T-helper 9 cell (primary cell): ENCODE data around the gene ACAP3.

Experiments
- DNase-seq: peaks from one replicate; pipeline ENCODE4 v3.0.0-alpha.2; 2020

Gene ACAP3

GRCh38 chr1:1284221-1285101, 23.3 kb downstream of the ACAP3 start:
- DNase-seq: no peak

DNA sequence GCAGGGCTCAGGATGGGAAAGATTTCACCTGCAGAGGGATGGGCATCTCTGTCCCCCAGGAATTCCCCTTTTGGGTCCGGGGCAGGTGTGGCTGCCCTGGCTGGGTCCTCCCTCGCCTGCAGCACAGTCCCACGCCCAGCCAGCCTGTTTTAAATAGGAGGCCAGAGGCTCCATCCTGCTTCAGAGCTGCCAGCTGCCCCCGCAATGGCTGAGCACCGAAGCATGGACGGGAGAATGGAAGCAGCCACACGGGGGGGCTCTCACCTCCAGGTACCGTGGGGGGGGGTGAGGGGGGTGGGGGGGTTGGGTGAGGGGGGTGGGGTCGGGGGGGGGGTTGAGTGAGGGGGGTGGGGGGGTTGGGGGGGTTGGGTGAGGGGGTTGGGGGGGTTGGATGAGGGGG, 23.9 kb downstream of the ACAP3 start:
- no peak for DNase-seq

DNA sequence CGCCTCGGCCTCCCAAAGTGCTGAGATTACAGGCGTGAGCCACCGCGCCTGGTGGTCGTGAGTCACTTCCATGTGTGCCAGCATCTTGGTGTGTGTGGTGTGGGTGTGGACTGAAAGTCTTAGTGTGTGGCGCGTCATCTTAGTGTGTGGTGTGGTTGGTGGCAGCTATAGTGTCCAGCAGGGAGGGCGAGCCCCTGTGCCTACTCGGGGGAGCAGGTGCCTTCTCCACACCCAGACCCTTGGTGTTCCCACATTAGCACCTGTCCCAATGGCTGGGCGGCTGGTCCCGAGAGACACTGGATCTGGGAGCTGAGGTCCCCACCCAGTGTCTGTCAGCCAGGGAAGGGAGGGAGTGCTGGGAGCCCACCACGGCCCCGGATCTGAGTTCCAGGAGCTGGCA, 24.7 kb downstream of the ACAP3 start:
- no peak for DNase-seq

- no peak for DNase-seq
Measured at GRCh38 chr1:1281533-1282321, 26.0 kb downstream of the ACAP3 start.

- no peak for DNase-seq
Measured at GRCh38 chr1:1280782-1281481, 26.8 kb downstream of the ACAP3 start.

GRCh38 chr1:1279028-1279427, 28.7 kb downstream of the ACAP3 start:
- no peak for DNase-seq

DNA sequence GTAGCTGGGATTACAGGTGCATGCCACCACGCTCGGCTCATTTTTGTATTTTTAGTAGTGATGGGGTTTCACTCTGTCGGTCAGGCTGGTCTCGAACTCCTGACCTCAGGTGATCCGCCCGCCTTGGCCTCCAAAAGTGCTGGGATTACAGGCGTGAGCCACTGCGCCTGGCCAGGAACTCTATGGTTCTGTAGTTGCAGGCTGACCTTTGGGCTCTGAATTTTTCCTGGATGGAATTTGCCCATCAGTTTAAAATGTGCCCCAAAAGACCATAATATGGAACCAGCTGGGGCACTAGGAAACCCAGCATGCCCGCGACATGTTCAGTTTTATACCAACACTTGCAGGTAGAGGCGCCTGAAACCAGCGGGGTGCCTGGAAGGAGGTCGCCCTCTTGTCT, 29.1 kb downstream of the ACAP3 start:
- DNase-seq: no peak

GRCh38 chr1:1275836-1276235, 31.9 kb downstream of the ACAP3 start:
- DNase-seq: no peak

- DNase-seq: no peak
Measured at GRCh38 chr1:1274931-1275431, 32.7 kb downstream of the ACAP3 start.

DNA sequence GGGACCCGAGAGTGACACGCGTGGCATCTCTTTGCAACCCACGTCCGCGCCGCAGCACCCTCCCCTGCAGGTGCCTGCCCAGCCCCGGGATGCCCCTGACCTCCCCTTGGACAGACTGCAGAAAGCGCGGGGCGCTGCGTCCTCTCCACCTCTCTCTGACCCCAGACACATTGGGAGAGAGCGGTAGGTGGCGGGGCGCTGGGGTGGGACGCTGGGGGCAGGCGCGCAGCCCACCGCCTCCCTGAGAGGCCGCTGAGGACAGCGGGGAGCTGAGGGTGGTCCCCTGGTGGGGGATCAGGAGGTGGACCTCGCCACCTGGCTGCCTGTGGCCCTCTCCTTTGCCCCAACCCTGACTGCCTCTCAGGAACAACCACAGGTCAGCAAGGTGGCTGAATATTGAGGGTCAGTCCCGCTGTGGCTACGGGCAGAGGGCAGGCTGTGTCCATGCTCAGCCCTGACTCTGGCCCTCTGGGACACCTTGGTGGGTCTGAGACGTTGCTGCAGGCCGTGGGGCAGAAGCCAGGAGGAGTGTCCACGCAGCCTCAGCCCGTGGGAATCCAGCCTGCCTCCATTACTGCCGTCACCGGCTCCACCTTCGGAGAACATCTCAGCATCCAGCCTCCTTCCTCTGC, 33.3 kb downstream of the ACAP3 start:
- DNase-seq: no peak

- DNase-seq: peak; percentile 92
Measured at GRCh38 chr1:1273512-1274298, 34.0 kb downstream of the ACAP3 start, which contains the start of gene UBE2J2. Gene UBE2J2 (minus strand): TSS chr1:1273854. CDS start chr1:1267992, 5,862 bp downstream.

- DNase-seq: no peak
Measured at GRCh38 chr1:1273209-1273511, 34.6 kb downstream of the ACAP3 start.

- DNase-seq: no peak
Measured at GRCh38 chr1:1272341-1273208, 35.2 kb downstream of the ACAP3 start.

- DNase-seq: no peak
Measured at GRCh38 chr1:1270813-1271212, 36.9 kb downstream of the ACAP3 start.

DNA sequence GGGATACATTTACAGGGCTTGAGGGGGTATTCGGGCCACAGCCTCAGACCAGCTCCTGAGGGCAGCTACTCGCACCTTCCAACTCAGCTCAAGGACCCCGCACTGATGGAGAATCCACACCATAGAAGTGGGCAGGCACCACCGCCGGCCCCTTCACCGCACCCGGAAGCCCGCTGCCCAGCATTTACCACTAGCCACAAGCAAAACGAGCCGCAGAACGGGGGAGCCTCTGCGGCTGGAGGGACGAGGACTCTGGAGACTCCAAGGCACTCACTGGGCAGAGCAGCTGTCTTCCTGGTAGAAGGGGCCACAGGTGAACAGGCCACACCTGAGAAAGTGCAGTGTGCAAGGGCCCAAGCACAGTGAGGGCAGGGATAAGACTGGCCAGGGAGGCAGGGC, 39.4 kb downstream of the ACAP3 start:
- no peak for DNase-seq

DNA sequence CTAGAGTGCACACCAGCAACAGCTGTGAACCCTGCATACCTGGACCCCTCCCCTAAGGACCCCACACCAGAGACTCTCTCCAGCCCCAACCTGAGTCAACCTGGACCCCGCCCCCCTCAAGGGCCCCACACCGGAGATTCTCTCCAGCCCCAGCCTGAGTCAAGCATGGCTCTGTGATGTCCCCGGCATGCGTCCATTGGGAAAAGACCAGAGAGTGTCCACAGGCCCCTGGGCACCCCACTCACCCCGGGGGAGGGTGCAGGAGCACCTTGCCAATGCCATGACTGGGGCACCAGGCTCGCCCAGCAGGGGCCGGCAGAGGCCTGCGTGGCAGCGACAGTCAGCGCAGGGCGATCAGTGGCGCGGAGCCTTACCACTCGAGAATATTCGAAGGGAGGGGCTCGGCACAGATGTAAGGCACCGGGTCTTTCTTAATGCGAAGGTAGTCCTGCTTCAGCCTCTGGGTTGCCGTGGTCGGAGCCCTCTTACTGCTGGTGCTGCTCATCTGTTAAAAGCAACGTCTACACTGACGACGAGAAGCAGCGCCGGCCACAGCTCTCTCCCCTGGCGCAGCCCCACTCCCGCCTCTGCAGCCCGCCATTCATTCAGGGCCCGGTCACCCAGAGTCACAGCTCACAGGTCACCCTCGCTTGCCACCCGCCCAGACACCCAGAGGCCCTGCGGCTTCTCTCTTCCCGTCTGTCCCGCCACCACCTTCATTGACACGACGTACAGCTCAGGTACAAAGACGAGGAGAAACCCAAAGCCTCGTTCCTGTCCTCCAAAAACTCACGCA, 40.0 kb downstream of the ACAP3 start:
- DNase-seq: no peak

GRCh38 chr1:1264868-1265272, 42.9 kb downstream of the ACAP3 start:
- DNase-seq: no peak

DNA sequence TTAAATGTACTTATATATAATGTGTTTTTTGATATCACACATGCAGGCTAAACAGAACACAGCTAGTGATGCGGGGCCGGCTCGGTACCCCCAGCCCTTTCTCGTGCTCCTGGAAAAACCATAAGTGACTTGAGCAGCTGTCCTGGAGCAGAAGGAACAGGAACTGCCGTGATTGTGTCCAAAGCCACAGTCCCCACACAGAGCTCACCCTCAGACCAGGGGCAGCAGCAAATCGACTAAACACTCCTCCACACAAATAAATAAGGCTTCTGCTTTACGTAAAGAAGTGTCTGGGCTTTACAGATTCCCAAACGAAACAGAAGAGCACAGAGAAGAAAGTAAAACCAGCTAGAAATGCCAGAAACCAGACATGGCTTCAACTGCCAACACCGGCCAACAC, 43.7 kb downstream of the ACAP3 start:
- no peak for DNase-seq

GRCh38 chr1:1262758-1263157, 45.0 kb downstream of the ACAP3 start:
- DNase-seq: no peak

DNA sequence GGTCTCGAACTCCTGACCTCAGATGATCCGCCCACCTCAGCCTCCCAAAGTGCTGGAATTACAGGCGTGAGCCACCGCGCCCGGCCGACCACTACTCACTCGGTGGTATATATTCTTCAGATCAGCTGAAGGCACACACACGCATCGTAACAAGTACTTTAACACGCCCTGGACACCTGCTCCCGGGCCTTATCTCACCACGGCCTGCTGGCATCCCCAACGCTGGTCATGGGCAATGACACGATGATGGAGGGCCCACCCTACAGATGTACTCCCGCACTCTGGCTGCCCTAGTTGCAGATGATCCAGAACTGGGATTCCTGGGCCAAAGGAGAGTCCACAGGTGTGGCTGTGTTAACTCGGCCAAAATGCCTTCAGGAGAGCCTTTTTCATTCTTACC, 45.7 kb downstream of the ACAP3 start:
- no peak for DNase-seq
